HG02852 (cell line): ENCODE data around the gene TUB.
A peak's percentile ranks its signal among the peaks of the same experiment; 100 is the strongest.

ENCODE experiments used
- ATAC-seq: cut with Tn5 transposase; IDR thresholded peaks from one replicate; pipeline ENCODE4 v1.9.1; 2021; ENCODE audit warnings: mild to moderate bottlenecking, moderate library complexity; ENCODE audit not compliant: unreplicated experiment

The TUB gene

DNA sequence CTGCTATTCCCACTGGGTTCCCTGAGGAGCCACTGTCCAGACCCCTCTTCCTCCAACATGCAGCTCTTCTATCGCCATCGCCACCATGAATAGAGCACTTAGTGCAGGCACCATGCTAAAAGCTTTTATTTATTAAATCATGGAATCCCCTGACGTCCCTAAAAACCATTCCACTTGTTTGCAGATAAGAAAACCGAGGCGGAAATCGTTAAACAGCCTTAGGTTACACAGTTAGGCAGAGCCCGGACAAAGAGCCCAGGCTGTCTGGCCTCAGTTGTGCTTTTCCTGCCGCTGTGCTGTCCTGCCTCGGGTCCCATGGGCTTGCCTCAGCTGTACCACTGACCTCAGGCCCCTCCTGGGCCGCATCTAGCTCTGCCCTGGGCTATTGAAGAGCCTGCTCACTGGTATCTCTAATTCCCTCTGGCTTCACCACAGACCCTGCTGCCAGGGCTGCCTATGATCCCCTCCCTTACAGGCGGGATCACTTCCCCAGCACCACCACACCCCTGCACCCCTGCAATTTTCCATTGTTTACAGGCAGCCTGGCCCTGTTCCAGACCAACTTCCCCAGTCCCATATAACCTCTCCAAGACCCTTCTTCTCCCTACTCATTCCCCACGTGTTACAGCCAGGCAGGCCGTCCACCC lies 13.0 kb upstream of the TUB start:
- no peak for ATAC-seq

DNA sequence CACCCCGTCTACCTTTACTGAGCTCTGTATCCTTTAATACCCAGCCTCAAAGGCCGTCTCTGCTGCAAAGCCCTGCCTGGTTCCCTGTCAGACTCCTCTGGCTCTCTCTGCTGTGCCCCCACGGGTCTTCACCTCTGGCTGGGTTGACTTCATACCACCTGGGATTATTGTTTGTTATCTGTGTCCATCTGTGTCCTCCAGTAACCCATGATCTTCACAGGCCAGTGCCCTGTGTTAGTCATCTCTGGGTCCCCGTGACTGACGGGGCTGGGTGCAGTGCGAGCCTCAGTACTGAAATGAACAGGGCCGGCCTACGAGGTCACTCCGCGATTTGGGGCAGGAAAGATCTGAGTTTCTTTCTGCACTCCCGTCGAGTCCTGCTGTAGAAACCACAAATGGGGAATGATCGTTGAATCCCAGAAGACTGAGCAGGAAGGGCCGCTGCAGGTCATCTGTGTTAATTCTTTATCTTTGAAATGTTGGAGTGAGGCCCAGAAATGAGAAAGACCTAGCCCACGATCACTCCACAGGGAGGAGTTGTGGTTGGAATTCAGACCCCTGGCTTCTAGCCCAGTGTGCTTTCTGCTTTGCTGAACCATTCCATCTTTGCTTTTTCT lies 12.3 kb upstream of the TUB start:
- ATAC-seq, result no peak

GRCh38 chr11:8069771-8070170 lies 11.2 kb upstream of the TUB start:
- no peak for ATAC-seq

DNA sequence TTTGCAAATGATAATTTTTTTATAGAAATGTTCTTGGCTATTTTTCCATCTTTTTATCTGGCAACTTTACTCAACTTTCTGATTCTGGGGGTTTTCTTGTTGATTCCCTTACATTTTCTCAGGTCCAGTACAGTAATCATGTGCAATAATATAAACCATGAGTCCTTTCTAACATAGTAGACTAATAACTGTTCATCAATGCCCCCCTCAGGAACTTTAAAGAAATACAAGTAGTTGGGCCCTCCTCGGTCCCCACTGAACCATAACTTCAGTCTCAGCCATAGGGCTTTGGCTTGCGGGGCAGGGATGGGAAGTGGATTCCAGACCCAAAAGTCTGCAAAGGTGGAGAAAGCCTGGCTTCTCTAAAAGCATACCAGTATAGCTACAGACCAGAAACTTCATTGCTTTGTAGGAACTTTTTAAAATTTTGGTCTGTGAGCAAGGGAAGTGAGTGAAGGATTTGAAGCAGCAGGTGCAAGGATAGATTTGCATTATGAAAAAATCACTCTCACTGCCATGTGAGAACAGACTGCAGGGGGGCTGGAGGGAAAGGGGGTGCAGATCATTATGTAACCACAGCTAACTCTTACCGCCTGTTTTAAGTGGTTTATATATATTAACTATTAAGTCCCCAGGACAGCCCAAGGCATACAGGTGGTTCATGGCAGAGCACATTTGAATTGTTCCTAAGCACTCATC lies 10.4 kb upstream of the TUB start:
- peak; percentile 74 for ATAC-seq

DNA sequence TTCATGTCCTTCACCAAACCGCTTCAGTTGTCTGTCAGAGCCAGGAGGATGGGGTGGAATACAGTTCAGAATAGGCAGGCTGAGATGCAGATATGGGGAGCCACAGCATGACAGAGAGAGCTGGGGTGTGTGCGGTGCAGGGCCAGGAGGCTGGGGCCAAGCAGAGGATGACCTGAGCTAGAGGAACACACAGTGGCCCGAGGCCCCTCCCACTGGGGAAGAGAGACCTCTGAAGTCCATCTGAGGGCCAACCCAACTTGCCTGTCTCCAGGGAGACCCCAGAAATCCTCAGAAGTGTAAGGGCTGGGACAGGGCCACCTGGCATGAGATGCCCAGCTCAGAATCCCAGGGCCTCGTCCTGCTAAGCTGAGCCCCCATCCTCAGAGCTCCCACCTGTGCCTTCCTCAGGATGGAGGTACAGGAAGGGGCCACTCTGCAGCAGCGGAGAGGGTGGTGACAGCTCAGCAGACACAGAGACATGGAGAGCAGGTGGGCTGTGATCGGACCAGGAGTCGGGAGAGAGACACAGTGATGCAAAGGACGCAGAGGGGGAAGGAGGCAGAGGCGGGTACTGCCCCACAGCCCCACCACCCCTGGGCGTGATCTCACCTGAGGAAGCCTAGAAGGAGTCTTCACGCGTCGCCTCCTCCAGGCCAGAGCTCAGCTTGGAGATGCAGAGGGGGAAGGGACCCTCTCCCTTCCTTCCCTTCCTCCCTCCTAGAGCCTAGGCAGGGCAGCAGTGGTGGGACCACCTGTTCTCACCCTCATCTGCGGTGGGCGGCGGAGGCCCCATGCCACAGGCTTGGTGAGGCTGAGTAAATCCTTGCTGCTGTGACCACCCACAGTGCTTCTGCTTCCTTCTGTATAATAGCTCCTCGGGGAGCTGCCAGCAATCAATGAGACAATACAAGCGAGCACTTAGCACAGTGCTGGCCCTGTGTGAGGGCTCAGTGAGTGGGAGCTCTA lies 9.1 kb upstream of the TUB start:
- no peak for ATAC-seq

- no peak for ATAC-seq
These were observed 5.8 kb upstream of the TUB start for GRCh38 chr11:8075119-8075726.

- no peak for ATAC-seq
These were observed 1.8 kb upstream of the TUB start for GRCh38 chr11:8079111-8079675.

DNA sequence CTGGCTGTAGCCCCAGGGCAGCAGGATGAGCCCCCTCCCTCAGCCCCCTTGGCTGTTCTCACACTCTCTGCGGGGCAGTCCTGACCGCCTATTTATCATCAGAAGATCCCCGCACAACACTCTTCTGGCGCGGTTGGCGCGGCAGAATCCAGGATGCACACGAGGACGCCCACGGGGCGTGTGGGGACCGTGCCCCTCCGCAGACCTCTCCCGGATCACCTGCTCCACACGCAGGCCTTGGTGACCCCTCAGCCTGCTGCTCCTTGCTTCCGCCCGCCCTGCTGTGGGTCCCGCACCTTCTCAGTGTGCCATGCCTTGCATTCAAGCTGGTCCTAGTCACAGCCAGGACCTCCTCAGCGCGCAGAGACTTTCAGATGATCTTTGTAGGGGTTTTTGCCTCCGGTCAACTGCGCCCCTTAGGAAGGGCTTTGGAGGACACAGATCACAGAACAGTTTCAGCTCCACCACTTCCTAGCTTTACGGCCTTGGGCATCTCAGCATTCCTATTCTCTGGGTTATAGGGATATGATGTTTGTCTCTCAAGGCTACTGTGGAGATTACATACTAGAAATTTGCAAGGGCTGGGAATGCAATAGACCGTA lies 841 bp upstream of the TUB start:
- ATAC-seq, result no peak

GRCh38 chr11:8081591-8082250 lies 710 bp downstream of the TUB start:
- ATAC-seq, result no peak

GRCh38 chr11:8082391-8083087 lies 1.5 kb downstream of the TUB start:
- ATAC-seq, result no peak

DNA sequence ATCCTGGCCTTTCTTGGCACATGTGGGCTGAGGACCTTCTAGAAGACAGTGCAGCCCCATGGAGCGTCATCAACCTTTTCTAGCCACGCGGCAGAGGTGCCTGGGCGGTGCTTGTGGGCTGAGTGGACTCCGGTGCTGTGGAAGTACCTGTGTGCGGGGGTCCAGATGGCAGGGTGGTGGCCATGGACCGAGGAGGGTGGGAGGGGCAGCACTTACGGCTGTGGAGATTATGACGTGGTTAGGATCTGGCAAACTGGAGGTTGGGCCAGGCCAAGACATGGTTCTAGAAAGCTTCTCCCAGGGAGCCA lies 2.0 kb downstream of the TUB start:
- no peak for ATAC-seq

GRCh38 chr11:8083871-8084281 lies 2.9 kb downstream of the TUB start:
- ATAC-seq, result no peak

- ATAC-seq, result no peak
These were observed 3.3 kb downstream of the TUB start for GRCh38 chr11:8084352-8084751.

DNA sequence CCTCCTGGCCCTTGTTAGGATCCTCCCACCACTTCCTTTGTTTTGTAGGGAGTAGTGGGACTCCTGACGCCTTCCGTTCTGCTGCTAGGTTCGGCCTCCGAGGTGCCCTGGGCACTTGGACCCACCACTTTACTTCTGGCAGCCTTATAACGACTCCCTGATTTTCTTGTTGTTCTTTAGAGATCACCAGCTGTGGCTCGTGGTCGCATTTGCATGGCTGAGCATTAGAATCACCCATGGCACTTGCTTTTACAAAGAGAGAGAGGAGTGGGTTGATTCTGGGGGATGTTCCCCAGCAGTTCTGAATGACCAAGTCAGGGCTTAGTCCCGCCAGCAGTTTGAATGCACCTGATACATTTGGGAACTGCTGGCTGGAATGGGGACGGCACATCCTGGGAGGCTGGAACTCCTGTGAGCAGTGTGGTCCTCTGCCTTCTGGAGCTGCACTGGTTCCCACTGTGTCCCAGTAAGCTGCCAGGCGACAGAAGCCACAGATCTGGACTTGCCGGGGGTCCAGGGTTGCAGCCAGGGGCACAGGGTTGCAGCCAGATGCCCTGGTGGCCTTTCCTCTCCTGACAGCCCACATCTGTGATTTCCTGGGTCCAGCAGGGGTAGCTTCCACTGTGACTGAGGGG lies 4.1 kb downstream of the TUB start:
- no peak for ATAC-seq

GRCh38 chr11:8086001-8086479 lies 5.0 kb downstream of the TUB start:
- no peak for ATAC-seq

- ATAC-seq, result no peak
These were observed 5.6 kb downstream of the TUB start for GRCh38 chr11:8086571-8086970.

- ATAC-seq, result no peak
These were observed 6.2 kb downstream of the TUB start for GRCh38 chr11:8087185-8087584.

DNA sequence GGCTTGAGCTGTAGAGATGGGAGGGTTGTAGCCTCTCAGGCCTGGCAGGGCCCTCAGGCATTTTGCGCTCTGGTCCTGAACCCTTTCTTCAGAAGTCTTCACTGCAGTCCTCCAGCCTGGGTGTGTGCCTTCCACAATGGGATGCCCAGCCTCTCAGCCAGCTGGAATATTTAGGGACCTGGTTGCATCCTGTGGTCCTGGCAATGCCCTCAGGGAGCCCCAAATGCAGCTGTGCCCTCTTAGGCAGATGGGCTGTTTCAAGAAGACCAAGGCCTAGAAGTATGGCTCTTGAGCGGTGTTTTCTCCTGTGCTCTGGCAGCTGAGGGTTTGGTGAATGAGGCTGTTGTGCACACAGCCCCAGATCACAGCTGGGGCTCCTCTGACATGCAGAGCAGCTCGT lies 6.7 kb downstream of the TUB start:
- ATAC-seq, result no peak
